ENCODE results near the gene SART3.

SART3 gene

GRCh38 chr12:108586306-108586705 is 25.3 kb upstream of the SART3 start:
- Histone ChIP-seq H3K27me3 (ENCODE audit: control insufficient read depth in 1 of 2, insufficient read depth in 2 of 2, low read length in 2 of 2) (peaks cover 5 to 8% of the 10 kb centered on the region in 2 donors), H3K4me1 (ENCODE audit: control insufficient read depth, insufficient read depth, low read length) (peaks cover 5% of the 10 kb centered on the region), H3K27ac (ENCODE audit: low read length) (no peak overlapping the region), H3K4me3 (ENCODE audit: low read length in 2 of 2) (no peak overlapping the region), H3K36me3 (ENCODE audit: control insufficient read depth in 2 of 2, insufficient read depth in 2 of 2, low read length in 2 of 2) (no peaks in the 10 kb centered on the region), H3K9ac (ENCODE audit: low read length in 2 of 2) (no peak overlapping the region), H3K9me3 (ENCODE audit: control insufficient read depth in 2 of 2, low read length in 2 of 2) (no peaks in the 10 kb centered on the region)

- Histone ChIP-seq H3K4me3 (ENCODE audit: low read length in 2 of 2) (no peak overlapping the region), H3K27ac (ENCODE audit: low read length) (no peak overlapping the region), H3K4me1 (ENCODE audit: control insufficient read depth, insufficient read depth, low read length) (peaks cover 5% of the 10 kb centered on the region), H3K9me3 (ENCODE audit: control insufficient read depth in 2 of 2, low read length in 2 of 2) (no peaks in the 10 kb centered on the region), H3K27me3 (ENCODE audit: control insufficient read depth in 1 of 2, insufficient read depth in 2 of 2, low read length in 2 of 2) (peaks cover 5 to 8% of the 10 kb centered on the region in 2 donors), H3K36me3 (ENCODE audit: control insufficient read depth in 2 of 2, insufficient read depth in 2 of 2, low read length in 2 of 2) (no peaks in the 10 kb centered on the region), H3K9ac (ENCODE audit: low read length in 2 of 2) (no peak overlapping the region)
Observed at GRCh38 chr12:108585864-108586263, 24.9 kb upstream of the SART3 start.

GRCh38 chr12:108584456-108585065 is 23.6 kb upstream of the SART3 start:
- Histone ChIP-seq H3K4me3 (ENCODE audit: low read length in 2 of 2) (no peak overlapping the region), H3K9ac (ENCODE audit: low read length in 2 of 2) (no peak overlapping the region), H3K27ac (ENCODE audit: low read length) (no peak overlapping the region), H3K9me3 (ENCODE audit: control insufficient read depth in 2 of 2, low read length in 2 of 2) (no peaks in the 10 kb centered on the region), H3K36me3 (ENCODE audit: control insufficient read depth in 2 of 2, insufficient read depth in 2 of 2, low read length in 2 of 2) (no peaks in the 10 kb centered on the region), H3K4me1 (ENCODE audit: control insufficient read depth, insufficient read depth, low read length) (peaks cover 5% of the 10 kb centered on the region), H3K27me3 (ENCODE audit: control insufficient read depth in 1 of 2, insufficient read depth in 2 of 2, low read length in 2 of 2) (peaks cover 5 to 7% of the 10 kb centered on the region in 2 donors)

- H3K36me3 ChIP-seq (ENCODE audit: control insufficient read depth in 2 of 2, insufficient read depth in 2 of 2, low read length in 2 of 2), result no peaks in the 10 kb centered on the region
- peaks cover 4 to 5% of the 10 kb centered on the region in 2 donors for H3K27me3 ChIP-seq (ENCODE audit: control insufficient read depth in 1 of 2, insufficient read depth in 2 of 2, low read length in 2 of 2)
- no peak overlapping the region for H3K9ac ChIP-seq (ENCODE audit: low read length in 2 of 2)
- no peak overlapping the region for H3K4me3 ChIP-seq (ENCODE audit: low read length in 2 of 2)
- no peak overlapping the region for H3K27ac ChIP-seq (ENCODE audit: low read length)
- H3K4me1 ChIP-seq (ENCODE audit: control insufficient read depth, insufficient read depth, low read length), result peaks cover under 1% of the 10 kb centered on the region
- no peaks in the 10 kb centered on the region for H3K9me3 ChIP-seq (ENCODE audit: control insufficient read depth in 2 of 2, low read length in 2 of 2)
Observed at GRCh38 chr12:108583991-108584390, 23.0 kb upstream of the SART3 start.

GRCh38 chr12:108582978-108583770 is 22.2 kb upstream of the SART3 start:
- H3K4me3 ChIP-seq (ENCODE audit: low read length in 2 of 2), result no peak overlapping the region
- H3K4me1 ChIP-seq (ENCODE audit: control insufficient read depth, insufficient read depth, low read length), result no peaks in the 10 kb centered on the region
- H3K36me3 ChIP-seq (ENCODE audit: control insufficient read depth in 2 of 2, insufficient read depth in 2 of 2, low read length in 2 of 2), result no peaks in the 10 kb centered on the region
- no peaks in the 10 kb centered on the region for H3K9me3 ChIP-seq (ENCODE audit: control insufficient read depth in 2 of 2, low read length in 2 of 2)
- no peak overlapping the region for H3K9ac ChIP-seq (ENCODE audit: low read length in 2 of 2)
- H3K27me3 ChIP-seq (ENCODE audit: control insufficient read depth in 1 of 2, insufficient read depth in 2 of 2, low read length in 2 of 2), result peaks cover 3 to 5% of the 10 kb centered on the region in 2 donors
- H3K27ac ChIP-seq (ENCODE audit: low read length), result no peak overlapping the region

GRCh38 chr12:108582509-108582908 is 21.5 kb upstream of the SART3 start:
- H3K36me3 ChIP-seq (ENCODE audit: control insufficient read depth in 2 of 2, insufficient read depth in 2 of 2, low read length in 2 of 2), result no peaks in the 10 kb centered on the region
- H3K9ac ChIP-seq (ENCODE audit: low read length in 2 of 2), result no peak overlapping the region
- peaks cover 0 to 5% of the 10 kb centered on the region in 2 donors for H3K27me3 ChIP-seq (ENCODE audit: control insufficient read depth in 1 of 2, insufficient read depth in 2 of 2, low read length in 2 of 2)
- H3K4me3 ChIP-seq (ENCODE audit: low read length in 2 of 2), result no peak overlapping the region
- no peaks in the 10 kb centered on the region for H3K4me1 ChIP-seq (ENCODE audit: control insufficient read depth, insufficient read depth, low read length)
- no peak overlapping the region for H3K27ac ChIP-seq (ENCODE audit: low read length)
- H3K9me3 ChIP-seq (ENCODE audit: control insufficient read depth in 2 of 2, low read length in 2 of 2), result no peaks in the 10 kb centered on the region

GRCh38 chr12:108581311-108582227 is 20.6 kb upstream of the SART3 start:
- H3K4me1 ChIP-seq (ENCODE audit: control insufficient read depth, insufficient read depth, low read length), result no peaks in the 10 kb centered on the region
- no peak overlapping the region for H3K9ac ChIP-seq (ENCODE audit: low read length in 2 of 2)
- peaks cover 0 to 5% of the 10 kb centered on the region in 2 donors for H3K27me3 ChIP-seq (ENCODE audit: control insufficient read depth in 1 of 2, insufficient read depth in 2 of 2, low read length in 2 of 2)
- H3K36me3 ChIP-seq (ENCODE audit: control insufficient read depth in 2 of 2, insufficient read depth in 2 of 2, low read length in 2 of 2), result no peaks in the 10 kb centered on the region
- no peak overlapping the region for H3K4me3 ChIP-seq (ENCODE audit: low read length in 2 of 2)
- no peaks in the 10 kb centered on the region for H3K9me3 ChIP-seq (ENCODE audit: control insufficient read depth in 2 of 2, low read length in 2 of 2)
- no peak overlapping the region for H3K27ac ChIP-seq (ENCODE audit: low read length)

- H3K27ac ChIP-seq (ENCODE audit: low read length), result no peak overlapping the region
- H3K4me1 ChIP-seq (ENCODE audit: control insufficient read depth, insufficient read depth, low read length), result no peaks in the 10 kb centered on the region
Observed at GRCh38 chr12:108580531-108580930, 19.6 kb upstream of the SART3 start.

GRCh38 chr12:108578813-108579212 is 17.8 kb upstream of the SART3 start:
- no peak overlapping the region for H3K4me3 ChIP-seq (ENCODE audit: low read length in 2 of 2)
- H3K27me3 ChIP-seq (ENCODE audit: control insufficient read depth in 1 of 2, insufficient read depth in 2 of 2, low read length in 2 of 2), result peaks cover 0 to 5% of the 10 kb centered on the region in 2 donors
- H3K36me3 ChIP-seq (ENCODE audit: control insufficient read depth in 2 of 2, insufficient read depth in 2 of 2, low read length in 2 of 2), result no peaks in the 10 kb centered on the region
- H3K9ac ChIP-seq (ENCODE audit: low read length in 2 of 2), result no peak overlapping the region
- H3K4me1 ChIP-seq (ENCODE audit: control insufficient read depth, insufficient read depth, low read length), result no peaks in the 10 kb centered on the region
- H3K27ac ChIP-seq (ENCODE audit: low read length), result no peak overlapping the region
- H3K9me3 ChIP-seq (ENCODE audit: control insufficient read depth in 2 of 2, low read length in 2 of 2), result no peaks in the 10 kb centered on the region

More at GRCh38 chr12:108580531-108580930, 19.6 kb upstream of the SART3 start:
- Histone ChIP-seq H3K9me3 (ENCODE audit: control insufficient read depth in 2 of 2, low read length in 2 of 2) (no peaks in the 10 kb centered on the region), H3K36me3 (ENCODE audit: control insufficient read depth in 2 of 2, insufficient read depth in 2 of 2, low read length in 2 of 2) (no peaks in the 10 kb centered on the region), H3K4me3 (ENCODE audit: low read length in 2 of 2) (no peak overlapping the region), H3K27me3 (ENCODE audit: control insufficient read depth in 1 of 2, insufficient read depth in 2 of 2, low read length in 2 of 2) (peaks cover 0 to 5% of the 10 kb centered on the region in 2 donors), H3K9ac (ENCODE audit: low read length in 2 of 2) (no peak overlapping the region)

GRCh38 chr12:108578264-108578663 is 17.3 kb upstream of the SART3 start:
- peaks cover 0 to 3% of the 10 kb centered on the region in 2 donors for H3K27me3 ChIP-seq (ENCODE audit: control insufficient read depth in 1 of 2, insufficient read depth in 2 of 2, low read length in 2 of 2)
- H3K27ac ChIP-seq (ENCODE audit: low read length), result no peak overlapping the region
- H3K4me3 ChIP-seq (ENCODE audit: low read length in 2 of 2), result no peak overlapping the region
- H3K9ac ChIP-seq (ENCODE audit: low read length in 2 of 2), result no peak overlapping the region
- H3K36me3 ChIP-seq (ENCODE audit: control insufficient read depth in 2 of 2, insufficient read depth in 2 of 2, low read length in 2 of 2), result no peaks in the 10 kb centered on the region
- no peaks in the 10 kb centered on the region for H3K4me1 ChIP-seq (ENCODE audit: control insufficient read depth, insufficient read depth, low read length)
- no peaks in the 10 kb centered on the region for H3K9me3 ChIP-seq (ENCODE audit: control insufficient read depth in 2 of 2, low read length in 2 of 2)

Measured in stomach smooth muscle (tissue), 2 donors.